Upper lobe of left lung (tissue), 6 donors: ENCODE results near the gene MARK3. TPM values are rescaled to one million over a fixed set of nuclear protein-coding genes. Genes with fewer than 3 reads are reported as not detected.

ENCODE experiments used
- ATAC-seq, 2 donors: fragments of 200-7000 bp; cut with Tn5 transposase; one replicate each; pipeline ENCODE4 v1.9.1; 2022; ENCODE audit warnings: mild to moderate bottlenecking in 2 of 2, moderate library complexity in 2 of 2; ENCODE audit not compliant: low FRiP score in 2 of 2
- DNase-seq, 2 donors: peaks; one replicate each; pipeline ENCODE4 v3.0.0-alpha.2; 2019 to 2020
- H3K27ac ChIP-seq, 4 donors: fragments of 200-600 bp; sonication (generic); one replicate each; pipeline ENCODE4 v1.5.1; 2016 to 2019
- H3K27me3 ChIP-seq, 4 donors: fragments of 200-600 bp; sonication (generic); one replicate each; pipeline ENCODE4 v1.5.1; 2017 to 2019
- H3K36me3 ChIP-seq, 4 donors: fragments of 200-600 bp; sonication (generic); one replicate each; pipeline ENCODE4 v1.5.1; 2016 to 2019
- H3K4me1 ChIP-seq, 4 donors: fragments of 200-600 bp; sonication (generic); one replicate each; pipeline ENCODE4 v1.5.1; 2018 to 2019
- H3K4me3 ChIP-seq, 4 donors: fragments of 200-600 bp; sonication (generic); one replicate each; pipeline ENCODE4 v1.5.1; 2017 to 2019; ENCODE audit warnings: mild to moderate bottlenecking in 2 of 4, moderate library complexity in 1 of 4
- H3K9me3 ChIP-seq, 4 donors: fragments of 200-600 bp; sonication (generic); one replicate each; pipeline ENCODE4 v1.5.1; 2018 to 2019
- EP300 ChIP-seq, 4 donors: sonication (generic); formaldehyde crosslinking; IDR thresholded peaks; one replicate each; pipeline ENCODE4 v1.5.1; 2017; ENCODE audit warnings: antibody characterized with exemption in 4 of 4, control low read depth in 2 of 4
- POLR2A ChIP-seq, 4 donors: fragments of 450-650 bp; IDR thresholded peaks; one replicate each; pipeline ENCODE4 v1.5.1; 2016 to 2017; ENCODE audit warnings: antibody characterized with exemption in 4 of 4, mild to moderate bottlenecking in 2 of 4
- POLR2AphosphoS5 ChIP-seq, 2 donors: sonication (generic); formaldehyde crosslinking; IDR thresholded peaks; one replicate each; pipeline ENCODE4 v1.5.1; 2017; ENCODE audit warnings: antibody characterized with exemption in 2 of 2
- WGBS, 2 donors: methylation state at CpG; one replicate each; pipeline ENCODE4 v1.1.5; 2017 to 2018; 5-methylcytosine and 5-hydroxymethylcytosine counted together
- total RNA-seq, 6 donors: library from RNA; depleted of rRNA in 4 of 6; stranded (reverse); fragments of >200 nt in 4 of 6; gene quantifications; one replicate each; pipeline versions ENCODE4 v1.1.0 to v1.2.1, GENCODE V29; 2016 to 2021
- TF ChIP-seq, protein P1 (sequence below), 6 experiments: fragments of 450-650 bp in 4 of 6; fragments of 200-600 bp in 2 of 6; sonication (generic) in 2 of 6; IDR thresholded peaks; one replicate each; pipeline ENCODE4 v1.5.1; 2016 to 2019; ENCODE audit warnings: antibody characterized with exemption in 6 of 6
- donor health status: DM: no; HTN: no; CAD: no; lungs with moderate emphysema.
- donor health status: DM: no; HTN: yes; CAD: no; lungs with severe emphysema.

Gene MARK3
- total RNA-seq, 6 donors from 2014 or later, result 84.5 to 190 (median 132) TPM

DNA sequence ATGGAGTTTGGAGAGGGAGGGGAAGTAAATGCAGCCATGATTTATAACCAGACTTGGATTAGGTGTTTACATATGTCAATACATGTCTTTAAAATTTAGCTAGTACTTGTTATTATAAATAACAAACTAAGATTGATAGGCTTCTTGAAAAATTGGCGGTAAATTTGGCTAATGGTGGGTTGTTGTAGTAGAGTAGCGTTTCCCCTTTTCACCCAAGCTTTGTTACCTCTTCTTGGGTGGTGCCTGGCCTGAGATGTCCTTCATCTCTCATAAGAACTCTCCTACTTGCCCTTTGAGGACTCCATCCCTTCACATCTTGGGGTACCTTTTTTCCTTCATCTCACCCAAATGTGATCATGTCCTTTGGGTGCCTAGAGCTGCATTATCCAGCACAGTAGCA lies 11.2 kb downstream of the MARK3 start:
- Histone ChIP-seq H3K36me3 (no peaks in the 10 kb centered on the region), H3K9me3 (no peaks in the 10 kb centered on the region), H3K4me3 (no peak overlapping the region), H3K4me1 (peaks cover 70 to 94% (median 89%) of the 10 kb centered on the region in 4 donors), H3K27me3 (no peaks in the 10 kb centered on the region), H3K27ac (peak overlapping the region in 2 of 4 donors; percentile 37 to 53)
- 92 to 93% methylated on average over 2 of the region's 2 CpGs for WGBS, 2 donors
- DNase-seq (no peak), ATAC-seq (no peak)
- TF ChIP-seq, protein P1, sequence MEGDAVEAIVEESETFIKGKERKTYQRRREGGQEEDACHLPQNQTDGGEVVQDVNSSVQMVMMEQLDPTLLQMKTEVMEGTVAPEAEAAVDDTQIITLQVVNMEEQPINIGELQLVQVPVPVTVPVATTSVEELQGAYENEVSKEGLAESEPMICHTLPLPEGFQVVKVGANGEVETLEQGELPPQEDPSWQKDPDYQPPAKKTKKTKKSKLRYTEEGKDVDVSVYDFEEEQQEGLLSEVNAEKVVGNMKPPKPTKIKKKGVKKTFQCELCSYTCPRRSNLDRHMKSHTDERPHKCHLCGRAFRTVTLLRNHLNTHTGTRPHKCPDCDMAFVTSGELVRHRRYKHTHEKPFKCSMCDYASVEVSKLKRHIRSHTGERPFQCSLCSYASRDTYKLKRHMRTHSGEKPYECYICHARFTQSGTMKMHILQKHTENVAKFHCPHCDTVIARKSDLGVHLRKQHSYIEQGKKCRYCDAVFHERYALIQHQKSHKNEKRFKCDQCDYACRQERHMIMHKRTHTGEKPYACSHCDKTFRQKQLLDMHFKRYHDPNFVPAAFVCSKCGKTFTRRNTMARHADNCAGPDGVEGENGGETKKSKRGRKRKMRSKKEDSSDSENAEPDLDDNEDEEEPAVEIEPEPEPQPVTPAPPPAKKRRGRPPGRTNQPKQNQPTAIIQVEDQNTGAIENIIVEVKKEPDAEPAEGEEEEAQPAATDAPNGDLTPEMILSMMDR (IDR thresholded peaks at IDR 0.05), result no peak
- no peak for TF ChIP-seq EP300 (IDR thresholded peaks at IDR 0.05)
- TF ChIP-seq POLR2A (IDR thresholded peaks at IDR 0.05), result no peak

DNA sequence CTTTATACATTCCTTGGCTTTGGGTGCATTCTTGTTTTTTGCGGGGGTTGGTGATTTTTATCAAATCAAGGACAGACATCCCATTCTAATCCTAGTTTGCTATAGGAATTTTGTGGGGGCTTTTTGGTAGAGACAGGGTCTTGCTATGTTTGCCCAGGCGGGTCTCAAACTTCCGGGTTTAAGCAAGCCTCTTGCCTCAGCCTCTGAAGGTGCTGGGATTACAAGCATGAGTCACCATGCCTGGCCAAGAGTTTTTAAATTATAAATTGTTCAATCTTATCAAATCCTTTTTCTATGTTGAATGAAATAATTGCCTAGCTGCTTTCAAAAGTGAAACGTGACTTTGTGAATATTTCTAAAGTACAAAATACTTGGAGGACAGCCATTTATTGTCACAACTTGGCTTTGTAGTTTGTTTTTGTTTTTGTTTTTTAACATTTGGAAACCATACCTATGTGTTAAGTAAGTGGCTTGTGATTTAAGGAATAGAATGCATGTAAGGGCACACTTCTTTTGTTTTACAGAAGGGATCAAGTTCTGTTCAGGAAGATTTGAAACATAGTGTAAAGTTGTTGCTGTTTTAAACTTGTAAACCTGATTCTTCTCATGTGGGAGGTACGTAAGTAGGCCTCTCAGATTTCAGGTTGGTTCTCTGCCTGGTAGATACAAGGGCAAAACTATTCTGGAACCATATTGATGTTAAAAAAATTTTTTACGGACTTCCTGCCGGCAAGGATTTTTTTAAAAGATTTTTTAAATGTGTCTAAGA lies 13.4 kb downstream of the MARK3 start:
- H3K27me3 ChIP-seq, result no peaks in the 10 kb centered on the region
- DNase-seq (peak in 1 of 2 donors; percentile 53), ATAC-seq (no peak)
- WGBS, 2 donors, result 64 to 77% methylated on average over 7 of the region's 7 CpGs
- H3K4me1 ChIP-seq, result peaks cover 72 to 95% (median 89%) of the 10 kb centered on the region in 4 donors
- H3K27ac ChIP-seq, result peak overlapping the region; percentile 3 to 64 (median 34)
- TF ChIP-seq EP300 (IDR thresholded peaks at IDR 0.05) (no peak), POLR2A (IDR thresholded peaks at IDR 0.05) (no peak), POLR2AphosphoS5 (IDR thresholded peaks at IDR 0.05) (no peak)
- TF ChIP-seq, protein P1 (IDR thresholded peaks at IDR 0.05), result no peak
- no peaks in the 10 kb centered on the region for H3K9me3 ChIP-seq
- no peaks in the 10 kb centered on the region for H3K36me3 ChIP-seq
- H3K4me3 ChIP-seq, result no peak overlapping the region

DNA sequence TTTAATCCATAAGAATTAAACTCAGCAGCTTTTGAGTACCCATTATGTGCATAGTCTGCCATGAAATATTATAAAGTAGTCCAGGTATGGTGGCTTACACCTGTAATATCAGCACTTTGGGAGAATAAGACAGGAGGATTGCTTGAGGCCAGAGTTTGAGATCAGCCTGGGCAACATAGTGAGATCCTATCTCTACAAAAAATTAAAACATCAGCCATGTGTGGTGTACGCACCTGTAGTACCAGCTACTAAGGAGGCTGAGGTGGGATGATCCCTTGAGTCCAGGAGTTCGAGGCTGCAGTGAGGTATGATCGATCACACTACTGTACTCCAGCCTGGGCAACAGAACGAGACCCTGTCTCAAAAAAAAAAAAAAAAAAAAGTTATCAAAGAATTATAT lies 15.3 kb downstream of the MARK3 start:
- WGBS, 2 donors, result 72 to 74% methylated on average over 4 of the region's 4 CpGs
- Histone ChIP-seq H3K4me1 (peaks cover 69 to 93% (median 88%) of the 10 kb centered on the region in 4 donors), H3K9me3 (no peaks in the 10 kb centered on the region), H3K27me3 (no peaks in the 10 kb centered on the region), H3K27ac (peak overlapping the region in 3 of 4 donors; percentile 2 to 48 (median 47)), H3K4me3 (no peak overlapping the region), H3K36me3 (peaks cover 0 to 1% (median 0%) of the 10 kb centered on the region in 4 donors)
- no peak for ATAC-seq
- TF ChIP-seq, protein P1 (IDR thresholded peaks at IDR 0.05), result no peak
- TF ChIP-seq POLR2A (IDR thresholded peaks at IDR 0.05) (no peak), EP300 (IDR thresholded peaks at IDR 0.05) (no peak), POLR2AphosphoS5 (IDR thresholded peaks at IDR 0.05) (no peak)
- DNase-seq, result no peak

DNA sequence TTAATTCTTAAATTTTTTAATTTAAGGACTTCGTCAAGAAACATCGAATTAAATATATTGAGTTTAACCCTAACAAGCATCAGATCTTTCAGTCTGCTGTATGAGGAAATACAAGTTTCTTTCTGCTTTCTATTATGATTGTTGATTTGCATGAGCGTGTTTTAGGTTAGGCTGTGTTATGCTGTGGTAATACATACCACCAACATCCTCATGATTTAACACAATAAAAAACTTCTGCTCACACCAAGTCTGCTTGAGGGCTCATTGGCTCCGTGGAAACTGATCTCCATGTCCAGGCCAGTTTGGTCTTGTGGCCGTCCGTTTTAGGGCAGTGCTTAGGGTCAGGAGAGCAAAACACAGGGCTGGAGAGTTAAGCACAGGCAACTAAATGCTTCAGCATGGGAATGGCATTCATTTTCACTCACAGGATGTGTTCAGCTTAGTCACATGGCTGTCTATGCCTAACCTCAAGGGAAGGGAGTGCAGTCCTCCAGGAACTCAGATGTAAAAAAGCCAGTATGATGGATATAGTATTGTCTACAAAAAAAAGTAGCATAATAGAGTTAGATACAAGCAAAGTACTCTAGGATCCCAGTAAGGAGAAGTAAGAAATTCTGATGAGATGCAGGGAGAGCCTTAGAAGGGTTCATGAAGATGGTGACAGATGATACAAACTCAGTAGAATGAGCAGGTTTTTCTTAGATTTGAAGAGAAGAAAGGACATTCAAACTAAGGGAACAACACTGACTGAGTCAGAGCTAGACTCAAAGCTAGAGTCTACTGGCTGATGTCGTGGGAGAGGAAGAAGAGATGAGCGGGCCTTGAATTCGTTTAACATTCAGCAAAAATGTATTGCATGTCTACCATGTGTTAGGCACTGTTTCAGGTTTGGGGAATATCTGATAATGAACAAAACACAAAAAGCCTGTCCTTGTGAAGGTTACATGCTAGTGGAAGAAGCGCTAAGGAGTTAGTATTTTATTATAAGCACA lies 16.3 kb downstream of the MARK3 start:
- no peak for DNase-seq
- Histone ChIP-seq H3K36me3 (peaks cover 0 to 9% (median 3%) of the 10 kb centered on the region in 4 donors), H3K4me1 (peaks cover 71 to 89% (median 79%) of the 10 kb centered on the region in 4 donors), H3K27me3 (no peaks in the 10 kb centered on the region), H3K9me3 (no peaks in the 10 kb centered on the region), H3K4me3 (no peak overlapping the region), H3K27ac (peak overlapping the region in 3 of 4 donors; percentile 32 to 69 (median 62))
- WGBS, 2 donors, result 71 to 73% methylated on average over 10 of the region's 10 CpGs
- ATAC-seq, result peak in 1 of 2 donors; percentile 48
- TF ChIP-seq, protein P1 (IDR thresholded peaks at IDR 0.05), result no peak
- TF ChIP-seq EP300 (IDR thresholded peaks at IDR 0.05) (no peak), POLR2AphosphoS5 (IDR thresholded peaks at IDR 0.05) (no peak), POLR2A (IDR thresholded peaks at IDR 0.05) (no peak)
